Measurements from ENCODE around the gene RPS6KB2.

Gene RPS6KB2

GRCh38 chr11:67428052-67429001 lies at the start of gene RPS6KB2:
RPS6KB2 (plus strand) TSS chr11:67428494; CDS start chr11:67428546, 52 bp downstream.
- in situ Hi-C loops (cut with HindIII; ENCODE audit: low pct_ligation_motif_present, low sequenced_read_pairs): no loop called here
- Histone ChIP-seq H3K27ac (peak within 1 kb of the TSS; percentile 70), H3K27me3 (replicated peaks) (no peaks in the 10 kb centered on the region), H3K4me3 (ENCODE audit: low read depth, low read length) (peak within 1 kb of the TSS; percentile 88), H3K36me3 (replicated peaks) (peaks cover 10% of the 10 kb centered on the region)
- no peak for TF ChIP-seq CTCF (IDR thresholded peaks at IDR 0.05; ENCODE audit: low read depth, low read length, missing control alignments)
- DNase-seq: peak; percentile 97

GRCh38 chr11:67378544-67378943 lies 49.8 kb upstream of the RPS6KB2 start:
- Histone ChIP-seq H3K27me3 (replicated peaks) (no peaks in the 10 kb centered on the region), H3K4me3 (ENCODE audit: low read depth, low read length) (no peak overlapping the region), H3K27ac (no peak overlapping the region), H3K36me3 (replicated peaks) (no peaks in the 10 kb centered on the region)
- in situ Hi-C loops (cut with HindIII; ENCODE audit: low pct_ligation_motif_present, low sequenced_read_pairs): no loop called here
- TF ChIP-seq CTCF (IDR thresholded peaks at IDR 0.05; ENCODE audit: low read depth, low read length, missing control alignments): no peak
- no peak for DNase-seq

- no peak overlapping the region for H3K4me3 ChIP-seq (ENCODE audit: low read depth, low read length)
- H3K27me3 ChIP-seq (replicated peaks): no peaks in the 10 kb centered on the region
- no peak for TF ChIP-seq CTCF (IDR thresholded peaks at IDR 0.05; ENCODE audit: low read depth, low read length, missing control alignments)
- no peaks in the 10 kb centered on the region for H3K36me3 ChIP-seq (replicated peaks)
- DNase-seq: no peak
- in situ Hi-C loops (cut with HindIII; ENCODE audit: low pct_ligation_motif_present, low sequenced_read_pairs): no loop called here
- H3K27ac ChIP-seq: no peak overlapping the region
Observed at GRCh38 chr11:67379061-67380058, 48.9 kb upstream of the RPS6KB2 start.

GRCh38 chr11:67381244-67381972 lies 46.9 kb upstream of the RPS6KB2 start:
- no peak for TF ChIP-seq CTCF (IDR thresholded peaks at IDR 0.05; ENCODE audit: low read depth, low read length, missing control alignments)
- Histone ChIP-seq H3K27me3 (replicated peaks) (no peaks in the 10 kb centered on the region), H3K36me3 (replicated peaks) (no peaks in the 10 kb centered on the region), H3K4me3 (ENCODE audit: low read depth, low read length) (no peak overlapping the region), H3K27ac (no peak overlapping the region)
- in situ Hi-C loops (cut with HindIII; ENCODE audit: low pct_ligation_motif_present, low sequenced_read_pairs): no loop called here
- no peak for DNase-seq

Data from brain microvascular endothelial cell (primary cell).